Fibroblast of pulmonary artery (primary cell): Measurements from ENCODE around the gene LAMA5.

Experiments used
- DNase-seq: peaks from one replicate; pipeline ENCODE4 v3.0.0-alpha.2; 2010; ENCODE audit warnings: low read depth
- H3K4me3 ChIP-seq: replicated peaks from 2 replicates; pipeline ENCODE4 v1.5.1; 2011; ENCODE audit warnings: low read depth, mild to moderate bottlenecking, control low read depth, low read length, moderate library complexity
- TF ChIP-seq, protein P1 (sequence below): IDR thresholded peaks from 2 replicates; pipeline ENCODE4 v1.5.1; 2011; ENCODE audit warnings: mild to moderate bottlenecking, control low read depth, low read length, inconsistent platforms; ENCODE audit errors: missing control alignments

Gene LAMA5

DNA sequence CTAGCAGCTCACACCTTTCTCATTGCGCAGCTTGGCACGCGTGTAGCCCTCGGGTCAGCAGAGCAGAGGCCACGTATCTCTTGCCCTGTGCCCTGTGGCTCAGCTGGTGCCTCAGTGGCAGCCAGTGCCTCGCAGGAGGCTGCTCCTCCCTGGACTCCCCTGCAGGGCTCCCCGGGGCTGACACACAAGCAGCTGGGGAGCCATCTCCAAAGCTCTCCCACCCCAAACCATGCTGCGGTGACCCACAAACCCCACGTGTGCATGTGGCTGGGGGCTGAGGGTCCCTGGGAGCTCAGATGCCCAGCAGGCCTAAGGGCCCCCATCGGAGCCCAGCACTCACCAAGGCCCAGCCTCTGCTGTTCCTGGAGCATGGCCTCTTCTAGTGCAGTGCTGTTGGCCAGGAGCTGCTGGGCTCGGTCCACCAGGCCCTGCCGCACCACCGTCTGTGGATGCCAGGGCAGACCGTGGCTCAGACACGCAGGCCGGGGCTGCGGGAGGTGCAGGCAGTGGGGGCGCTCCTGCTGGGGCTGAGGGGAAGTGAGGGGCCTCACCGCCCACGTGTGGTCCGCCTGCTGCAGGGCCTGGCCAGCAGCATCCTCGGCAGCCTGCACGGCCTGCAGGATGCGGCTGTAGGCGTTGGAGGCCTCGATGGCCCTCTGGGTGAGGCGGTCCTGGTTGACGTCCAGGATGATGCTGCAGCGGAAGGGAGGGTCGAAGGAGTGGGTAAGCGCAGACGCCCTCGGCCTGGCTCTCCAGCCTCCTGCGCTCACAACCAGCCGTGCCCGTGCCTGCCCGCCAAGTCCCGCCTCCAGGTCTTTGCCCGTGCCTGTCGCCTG is 50.6 kb downstream of the LAMA5 start:
- TF ChIP-seq, protein P1, sequence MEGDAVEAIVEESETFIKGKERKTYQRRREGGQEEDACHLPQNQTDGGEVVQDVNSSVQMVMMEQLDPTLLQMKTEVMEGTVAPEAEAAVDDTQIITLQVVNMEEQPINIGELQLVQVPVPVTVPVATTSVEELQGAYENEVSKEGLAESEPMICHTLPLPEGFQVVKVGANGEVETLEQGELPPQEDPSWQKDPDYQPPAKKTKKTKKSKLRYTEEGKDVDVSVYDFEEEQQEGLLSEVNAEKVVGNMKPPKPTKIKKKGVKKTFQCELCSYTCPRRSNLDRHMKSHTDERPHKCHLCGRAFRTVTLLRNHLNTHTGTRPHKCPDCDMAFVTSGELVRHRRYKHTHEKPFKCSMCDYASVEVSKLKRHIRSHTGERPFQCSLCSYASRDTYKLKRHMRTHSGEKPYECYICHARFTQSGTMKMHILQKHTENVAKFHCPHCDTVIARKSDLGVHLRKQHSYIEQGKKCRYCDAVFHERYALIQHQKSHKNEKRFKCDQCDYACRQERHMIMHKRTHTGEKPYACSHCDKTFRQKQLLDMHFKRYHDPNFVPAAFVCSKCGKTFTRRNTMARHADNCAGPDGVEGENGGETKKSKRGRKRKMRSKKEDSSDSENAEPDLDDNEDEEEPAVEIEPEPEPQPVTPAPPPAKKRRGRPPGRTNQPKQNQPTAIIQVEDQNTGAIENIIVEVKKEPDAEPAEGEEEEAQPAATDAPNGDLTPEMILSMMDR, result no peak
- no peak overlapping the region for H3K4me3 ChIP-seq
- no peak for DNase-seq

DNA sequence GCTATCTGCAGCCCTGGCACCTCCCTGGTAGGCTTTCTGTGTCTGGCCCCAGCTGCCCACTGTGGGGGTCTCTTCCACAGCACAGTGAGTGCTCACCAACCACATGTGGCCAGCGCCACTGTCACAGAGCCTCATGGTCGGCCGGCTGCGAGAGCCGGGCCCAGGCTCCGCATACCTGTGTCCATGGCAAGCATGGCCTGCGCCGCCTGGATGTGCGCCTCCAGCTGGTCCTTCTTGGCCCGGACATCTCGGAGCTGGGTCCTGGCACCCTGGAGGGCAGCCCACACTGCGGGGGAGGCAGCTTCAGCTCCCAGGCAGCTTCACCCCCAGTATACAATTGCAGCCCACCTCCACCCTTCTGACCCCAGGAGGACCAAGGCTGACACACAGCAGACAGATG is 51.3 kb downstream of the LAMA5 start:
- DNase-seq, result no peak
- TF ChIP-seq, protein P1, result no peak
- no peak overlapping the region for H3K4me3 ChIP-seq

GRCh38 chr20:62314711-62315302 is 52.3 kb downstream of the LAMA5 start:
- DNase-seq, result no peak
- TF ChIP-seq, protein P1, result no peak
- no peak overlapping the region for H3K4me3 ChIP-seq

GRCh38 chr20:62314339-62314638 is 52.8 kb downstream of the LAMA5 start:
- TF ChIP-seq, protein P1, result no peak
- no peak overlapping the region for H3K4me3 ChIP-seq
- DNase-seq, result no peak

GRCh38 chr20:62313460-62314338 is 53.4 kb downstream of the LAMA5 start:
- DNase-seq, result no peak
- TF ChIP-seq, protein P1, result no peak
- H3K4me3 ChIP-seq, result no peak overlapping the region

DNA sequence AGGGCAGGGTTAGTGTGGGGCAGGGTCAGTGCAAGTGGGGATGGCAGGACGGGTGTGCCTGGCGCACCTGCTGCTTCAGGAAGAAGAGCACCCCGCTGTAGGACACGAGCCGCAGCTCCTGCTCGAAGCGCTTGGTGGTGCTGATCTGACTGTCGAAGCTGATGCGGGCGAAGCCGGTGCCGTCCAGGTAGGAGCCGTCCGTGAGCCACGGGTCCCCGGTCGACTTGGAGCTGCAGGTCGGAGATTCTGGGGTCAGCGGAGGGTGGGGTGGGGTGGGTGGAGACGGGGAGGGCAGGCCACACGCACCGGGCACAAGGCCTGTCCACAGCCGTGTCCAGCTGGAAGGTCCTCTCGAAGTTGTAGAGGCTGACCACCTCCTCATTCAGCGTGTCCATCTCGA is 54.1 kb downstream of the LAMA5 start:
- no peak for DNase-seq
- TF ChIP-seq, protein P1, result no peak

More for the DNA sequence above, 54.1 kb downstream of the LAMA5 start:
- no peak overlapping the region for H3K4me3 ChIP-seq
